H9 (cell line): ENCODE measurements around the gene FAM98C. TPM values are rescaled to one million over a fixed set of nuclear protein-coding genes. Genes with fewer than 3 reads are reported as not detected.
"Not testable (repeated sequence)": the region's sequence is repeated elsewhere in the genome, so short reads cannot be mapped to it uniquely, and the experiment has no call there.

ENCODE experiments used
- DNase-seq: peaks from one replicate; pipeline ENCODE4 v3.0.0-alpha.2; 2017
- H2AFZ ChIP-seq: one replicate; pipeline ENCODE4 v1.6.1; 2013; ENCODE audit warnings: mild to moderate bottlenecking, low read length, control low read depth, moderate library complexity
- H2AK5ac ChIP-seq: 2 replicates; pipeline ENCODE4 v1.6.1; 2013; ENCODE audit warnings: low read length, control low read depth, mixed read lengths; ENCODE audit not compliant: insufficient read length
- H2BK120ac ChIP-seq: one replicate; pipeline ENCODE4 v1.6.1; 2013; ENCODE audit warnings: low read depth, mild to moderate bottlenecking, low read length, control low read depth, inconsistent platforms; ENCODE audit not compliant: poor library complexity, severe bottlenecking
- H2BK12ac ChIP-seq: 2 replicates; pipeline ENCODE4 v1.6.1; 2013; ENCODE audit warnings: low read length, control low read depth, mixed read lengths, low read depth; ENCODE audit not compliant: insufficient read length
- H2BK15ac ChIP-seq: 2 replicates; pipeline ENCODE4 v1.6.1; 2013; ENCODE audit warnings: low read depth, low read length, control low read depth
- H2BK20ac ChIP-seq: one replicate; pipeline ENCODE4 v1.6.1; 2013; ENCODE audit warnings: low read depth, mild to moderate bottlenecking, low read length, control low read depth, inconsistent platforms; ENCODE audit not compliant: poor library complexity, severe bottlenecking
- H2BK5ac ChIP-seq: 2 replicates; pipeline ENCODE4 v1.6.1; 2013; ENCODE audit warnings: low read length, control low read depth, mixed read lengths; ENCODE audit not compliant: insufficient read length
- H3K14ac ChIP-seq: 2 replicates; pipeline ENCODE4 v1.6.1; 2013; ENCODE audit warnings: low read length, control low read depth; ENCODE audit not compliant: insufficient read depth
- H3K18ac ChIP-seq: 2 replicates; pipeline ENCODE4 v1.6.1; 2013; ENCODE audit warnings: low read depth, mild to moderate bottlenecking, mixed read lengths, low read length, control low read depth; ENCODE audit not compliant: insufficient read length
- H3K23ac ChIP-seq: 2 replicates; pipeline ENCODE4 v1.6.1; 2013; ENCODE audit warnings: low read length, control low read depth, mixed read lengths, low read depth; ENCODE audit not compliant: insufficient read length
- H3K23me2 ChIP-seq: 2 replicates; pipeline ENCODE4 v1.6.1; 2013; ENCODE audit warnings: low read depth, mild to moderate bottlenecking, mixed read lengths, low read length, control low read depth; ENCODE audit not compliant: insufficient read length, poor library complexity, severe bottlenecking
- H3K27ac ChIP-seq: 2 replicates; pipeline ENCODE4 v1.5.1; 2013; ENCODE audit warnings: low read length, control low read depth, mixed read lengths, low read depth; ENCODE audit not compliant: insufficient read length
- H3K27me3 ChIP-seq: 2 replicates; pipeline ENCODE4 v1.6.1; 2013; ENCODE audit warnings: low read length, control low read depth, inconsistent platforms; ENCODE audit not compliant: insufficient read depth
- H3K4ac ChIP-seq: 2 replicates; pipeline ENCODE4 v1.6.1; 2013; ENCODE audit warnings: low read depth, mild to moderate bottlenecking, control low read depth, inconsistent platforms, low read length, moderate library complexity
- H3K4me1 ChIP-seq: 2 replicates; pipeline ENCODE4 v1.6.1; 2013; ENCODE audit warnings: low read length, control low read depth, inconsistent platforms; ENCODE audit not compliant: insufficient read depth
- H3K4me2 ChIP-seq: 2 replicates; pipeline ENCODE4 v1.6.1; 2013; ENCODE audit warnings: low read length, control low read depth, mixed read lengths; ENCODE audit not compliant: insufficient read length, insufficient read depth
- H3K56ac ChIP-seq: 2 replicates; pipeline ENCODE4 v1.6.1; 2013; ENCODE audit warnings: low read depth, mild to moderate bottlenecking, mixed read lengths, low read length, control low read depth; ENCODE audit not compliant: insufficient read length
- H3K79me1 ChIP-seq: 2 replicates; pipeline ENCODE4 v1.6.1; 2013; ENCODE audit warnings: low read depth, mild to moderate bottlenecking, moderate library complexity, low read length, control low read depth, inconsistent platforms; ENCODE audit not compliant: insufficient read depth, poor library complexity, severe bottlenecking
- H3K79me2 ChIP-seq: 2 replicates; pipeline ENCODE4 v1.6.1; 2013; ENCODE audit warnings: low read length, control low read depth, inconsistent platforms; ENCODE audit not compliant: insufficient read depth
- H3K9ac ChIP-seq: 2 replicates; pipeline ENCODE4 v1.6.1; 2013; ENCODE audit warnings: low read length, control low read depth, mixed read lengths; ENCODE audit not compliant: insufficient read length; ENCODE audit errors: extremely low read depth
- H3K9me3 ChIP-seq: one replicate; pipeline ENCODE4 v1.6.1; 2013; ENCODE audit warnings: low read depth, low read length, inconsistent platforms; ENCODE audit not compliant: control insufficient read depth
- H3T11ph ChIP-seq: one replicate; pipeline ENCODE4 v1.6.1; 2013; ENCODE audit warnings: mild to moderate bottlenecking, low read length, control low read depth, inconsistent platforms
- H4K20me1 ChIP-seq: one replicate; pipeline ENCODE4 v1.6.1; 2013; ENCODE audit not compliant: control insufficient read depth, insufficient read length, insufficient read depth
- H4K5ac ChIP-seq: 2 replicates; pipeline ENCODE4 v1.6.1; 2013; ENCODE audit warnings: low read depth, mild to moderate bottlenecking, mixed read lengths, low read length, control low read depth; ENCODE audit not compliant: insufficient read length
- H4K8ac ChIP-seq: replicated peaks from 2 replicates; pipeline ENCODE4 v1.6.1; 2013; ENCODE audit warnings: low read length, control low read depth, mixed read lengths, low read depth; ENCODE audit not compliant: insufficient read length
- H4K91ac ChIP-seq: 2 replicates; pipeline ENCODE4 v1.6.1; 2013; ENCODE audit warnings: low read depth, mild to moderate bottlenecking, moderate library complexity, mixed read lengths, low read length, control low read depth; ENCODE audit not compliant: insufficient read length
- H3K27ac Mint-ChIP-seq, 3 experiments: 2 replicates in 2 of 3; 3 replicates in 1 of 3; pipeline ENCODE4 v1.8.0; 2020 to 2021; ENCODE audit warnings: mixed read lengths in 3 of 3, mild to moderate bottlenecking in 1 of 3, moderate library complexity in 1 of 3
- H3K27me3 Mint-ChIP-seq: 2 replicates; pipeline ENCODE4 v1.8.0; 2021; ENCODE audit warnings: low read depth, mild to moderate bottlenecking, moderate library complexity, mixed read lengths
- H3K36me3 Mint-ChIP-seq, 3 experiments: 2 replicates in 2 of 3; 3 replicates in 1 of 3; pipeline ENCODE4 v1.8.0; 2020 to 2021; ENCODE audit warnings: low read depth in 3 of 3, mixed read lengths in 3 of 3; ENCODE audit not compliant: insufficient read depth in 1 of 3
- H3K4me1 Mint-ChIP-seq, 2 experiments: 2 replicates each; pipeline ENCODE4 v1.8.0; 2020; ENCODE audit warnings: mixed read lengths in 2 of 2
- H3K4me3 Mint-ChIP-seq, 2 experiments: 2 replicates in 1 of 2; 3 replicates in 1 of 2; pipeline ENCODE4 v1.8.0; 2020 to 2021; ENCODE audit warnings: mild to moderate bottlenecking in 2 of 2, mixed read lengths in 2 of 2, moderate library complexity in 1 of 2
- H3K9me3 Mint-ChIP-seq, 2 experiments: 2 replicates in 1 of 2; 3 replicates in 1 of 2; pipeline ENCODE4 v1.8.0; 2020; ENCODE audit warnings: mild to moderate bottlenecking in 2 of 2, mixed read lengths in 2 of 2, moderate library complexity in 1 of 2
- CTCF ChIP-seq: fragments of 200-600 bp; sonication (generic); conservative IDR thresholded peaks from 3 replicates; pipeline ENCODE4 v1.8.0; 2021; ENCODE audit warnings: antibody characterized with exemption, mild to moderate bottlenecking
- WGBS: extraction: QIAGEN DNeasy Blood & Tissue Kit; methylation state at CpG from one replicate; pipeline ENCODE4 v1.1.7; 2013; ENCODE audit warnings: missing lambda C conversion rate, low lambda C conversion rate, mixed read lengths; ENCODE audit not compliant: insufficient read length; ENCODE audit errors: extremely low coverage; 5-methylcytosine and 5-hydroxymethylcytosine counted together
- total RNA-seq: library from RNA; stranded (reverse); gene quantifications from 2 replicates; pipeline ENCODE4 v1.2.1, GENCODE V29; 2021

Gene FAM98C
- total RNA-seq, 1 experiment from 2014 or later = 16.4 TPM

DNA sequence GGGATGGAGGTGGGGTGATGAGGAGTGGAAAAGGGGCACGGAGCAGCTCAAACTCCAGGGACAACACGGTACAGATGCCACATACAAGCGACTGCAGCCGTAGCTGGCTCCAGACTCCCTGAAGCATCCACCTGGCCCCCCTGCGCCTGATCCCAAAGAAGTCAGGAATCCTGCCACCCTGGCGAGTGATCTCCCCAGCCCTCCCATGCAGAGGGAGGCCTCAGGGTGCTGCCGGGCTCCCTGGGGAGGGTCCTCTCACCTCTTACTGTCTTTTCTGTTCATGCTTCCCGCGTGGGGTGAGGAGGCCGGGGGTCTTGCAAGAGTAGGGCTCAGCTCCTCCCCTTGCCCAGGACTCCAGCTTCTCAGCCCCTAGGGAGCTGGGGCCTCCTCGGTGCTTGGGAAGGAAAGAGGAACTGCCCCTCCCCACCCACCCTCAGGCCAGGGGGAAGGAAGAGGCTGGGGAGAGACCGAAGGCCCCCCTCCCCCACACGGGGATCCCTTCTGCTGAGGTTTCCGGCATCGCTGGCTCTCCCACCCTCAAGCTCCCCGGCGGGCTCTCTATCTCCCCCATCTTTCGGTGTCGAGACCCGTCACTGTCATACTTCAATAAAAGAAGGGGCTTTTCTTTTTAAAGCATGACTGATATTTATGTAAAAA, 23.0 kb downstream of the FAM98C start, which contains the start of gene RASGRP4:
Gene RASGRP4, minus strand, starts transcription at position 410 of the 657 bp plus-strand sequence. Its CDS starts 128 bp downstream, at position 282.
- Histone ChIP-seq H3K79me1 (no peaks in the 10 kb centered on the region), H2BK20ac (no peak within 1 kb of the TSS), H3K56ac (no peak within 1 kb of the TSS), H3K4me2 (peak within 1 kb of the TSS; percentile 14), H3K27ac (no peak within 1 kb of the TSS), H3K23me2 (no peaks in the 10 kb centered on the region), H2BK5ac (no peak within 1 kb of the TSS), H2BK120ac (no peak within 1 kb of the TSS), H3K4ac (no peak within 1 kb of the TSS), H3T11ph (no peak within 1 kb of the TSS), H3K23ac (no peak within 1 kb of the TSS), H4K5ac (no peak within 1 kb of the TSS), H3K4me1 (no peaks in the 10 kb centered on the region; the same call in 1 of the 2 replicates), H3K79me2 (no peaks in the 10 kb centered on the region), H4K8ac (no peak within 1 kb of the TSS), H2AFZ (no peak within 1 kb of the TSS), H2AK5ac (no peak within 1 kb of the TSS), H3K27me3 (no peaks in the 10 kb centered on the region), H2BK12ac (no peak within 1 kb of the TSS), H3K9me3 (no peaks in the 10 kb centered on the region), H3K9ac (no peak within 1 kb of the TSS), H4K91ac (no peak within 1 kb of the TSS), H3K14ac (peak within 1 kb of the TSS; percentile 78), H3K18ac (peak within 1 kb of the TSS; percentile 32), H2BK15ac (no peak within 1 kb of the TSS), H4K20me1 (no peaks in the 10 kb centered on the region)
- peaks cover 7 to 19% of the 10 kb centered on the region in 2 experiments for H3K4me1 Mint-ChIP-seq
- peak; percentile 40 for DNase-seq
- H3K36me3 Mint-ChIP-seq = no peaks in the 10 kb centered on the region
- peak within 1 kb of the TSS in 1 of 3 experiments; percentile 74; a peak in 1 of 7 replicates for H3K27ac Mint-ChIP-seq
- TF ChIP-seq CTCF = no peak
- H3K27me3 Mint-ChIP-seq = peaks cover under 1% of the 10 kb centered on the region; the same call in 1 of the 2 replicates
- peak within 1 kb of the TSS in 1 of 2 experiments; percentile 61; a peak in 4 of 5 replicates for H3K4me3 Mint-ChIP-seq
- no CpG with 5 or more reads among the region's 20 CpGs for WGBS
- no peaks in the 10 kb centered on the region for H3K9me3 Mint-ChIP-seq

DNA sequence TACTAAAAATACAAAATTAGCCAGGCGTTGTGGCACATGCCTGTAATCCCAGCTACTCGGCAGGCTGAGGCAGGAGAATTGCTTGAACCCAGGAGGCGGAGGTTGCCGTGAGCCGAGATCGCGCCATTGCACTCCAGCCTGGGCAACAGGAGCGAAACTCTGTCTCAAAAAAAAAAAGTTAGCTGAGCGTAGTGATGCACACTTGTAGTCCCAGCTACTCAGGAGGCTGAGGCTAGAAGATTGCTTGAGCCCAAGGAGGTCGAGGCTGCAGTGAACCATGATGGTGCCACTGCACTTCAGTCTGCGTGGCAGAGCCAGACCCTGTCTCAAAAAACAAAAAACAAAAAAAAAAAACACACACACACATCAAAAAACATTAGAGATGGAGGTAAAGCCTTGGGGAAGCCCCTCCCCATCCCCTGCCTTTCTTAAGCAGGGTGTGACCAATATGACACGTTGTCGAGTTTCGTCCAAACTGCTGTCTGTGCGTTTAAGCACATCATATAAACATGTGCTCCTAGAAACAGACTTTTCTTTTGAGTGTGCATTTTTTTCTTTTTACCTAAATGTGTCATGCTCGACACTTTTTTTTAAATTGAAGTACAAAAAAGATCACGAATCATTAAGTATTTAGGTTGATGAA, 24.3 kb downstream of the FAM98C start:
- H3K23me2 ChIP-seq, H2AFZ ChIP-seq, H3K4ac ChIP-seq, H3K23ac ChIP-seq, H3K4me3 Mint-ChIP-seq, H3K9ac ChIP-seq, H4K5ac ChIP-seq, H3K9me3 ChIP-seq, H3K14ac ChIP-seq, H2BK20ac ChIP-seq, H3K79me1 ChIP-seq, H3K27ac ChIP-seq, H2BK120ac ChIP-seq, H4K91ac ChIP-seq, DNase-seq, H3K27me3 ChIP-seq, H2BK12ac ChIP-seq, H3K4me1 ChIP-seq, H4K20me1 ChIP-seq, H2AK5ac ChIP-seq, H2BK15ac ChIP-seq, H4K8ac ChIP-seq, H3K36me3 Mint-ChIP-seq, H3K4me2 ChIP-seq, H2BK5ac ChIP-seq, H3T11ph ChIP-seq, H3K56ac ChIP-seq, H3K27me3 Mint-ChIP-seq, H3K79me2 ChIP-seq, H3K9me3 Mint-ChIP-seq, H3K18ac ChIP-seq: not testable (repeated sequence)
- peaks cover 7 to 19% of the 10 kb centered on the region in 2 experiments for H3K4me1 Mint-ChIP-seq
- peak overlapping the region in 1 of 3 experiments; percentile 45; a peak in 1 of 7 replicates for H3K27ac Mint-ChIP-seq
- WGBS = no CpG with 5 or more reads among the region's 17 CpGs
